ENCODE measurements around the gene SGCA. TPM values are rescaled to one million over a fixed set of nuclear protein-coding genes. Genes with fewer than 3 reads are reported as not detected.

Gene SGCA
- total and polyA plus RNA-seq, 2 experiments from 2014 or later, result 0.19 TPM; not detected in 1

- peaks cover 27% of the 10 kb centered on the region for H3K4me1 Mint-ChIP-seq
- Histone ChIP-seq H3K27me3 (ENCODE audit: insufficient read depth) (peaks cover 22% of the 10 kb centered on the region), H4K20me1 (replicated peaks; ENCODE audit: insufficient read depth) (no peaks in the 10 kb centered on the region), H3K79me2 (replicated peaks; ENCODE audit: insufficient read depth) (no peaks in the 10 kb centered on the region), H3K36me3 (ENCODE audit: insufficient read depth) (no peaks in the 10 kb centered on the region), H3K4me3 (peak overlapping the region; percentile 63), H3K9me2 (ENCODE audit: insufficient read depth) (no peaks in the 10 kb centered on the region), H2AFZ (peak overlapping the region; percentile 96), H3F3A (replicated peaks; ENCODE audit: low read depth) (0 out of 2 replicates have a peak, but pooled peaks cover 2% of the 10 kb centered on the region), H3K27ac (ENCODE audit: low read depth) (no peak overlapping the region), H3K4me2 (peak overlapping the region; percentile 83), H3K4me1 (ENCODE audit: insufficient read depth) (peaks cover 9% of the 10 kb centered on the region; the same call in 1 of the 2 replicates)
- H3K36me3 Mint-ChIP-seq (ENCODE audit: low read depth), result peaks cover 14% of the 10 kb centered on the region; the same call in 2 of the 3 replicates
- peak; percentile 77 for ATAC-seq
- peak; percentile 95 for DNase-seq (ENCODE audit: low spot score)
- H3K9me3 Mint-ChIP-seq, result no peaks in the 10 kb centered on the region
- no peak overlapping the region for H3K27ac Mint-ChIP-seq
- H3K27me3 Mint-ChIP-seq (ENCODE audit: insufficient read depth, low read depth, poor library complexity), result peaks cover 41% of the 10 kb centered on the region
- peak overlapping the region; percentile 87 for H3K4me3 Mint-ChIP-seq
- TF ChIP-seq ZNF331 (CRISPR knock-in tag; IDR thresholded peaks at IDR 0.05; ENCODE audit: low read depth) (no peak), EZH2phosphoT487 (IDR thresholded peaks at IDR 0.05; ENCODE audit: unreplicated experiment) (no peak)
- TF ChIP-seq, protein P1, sequence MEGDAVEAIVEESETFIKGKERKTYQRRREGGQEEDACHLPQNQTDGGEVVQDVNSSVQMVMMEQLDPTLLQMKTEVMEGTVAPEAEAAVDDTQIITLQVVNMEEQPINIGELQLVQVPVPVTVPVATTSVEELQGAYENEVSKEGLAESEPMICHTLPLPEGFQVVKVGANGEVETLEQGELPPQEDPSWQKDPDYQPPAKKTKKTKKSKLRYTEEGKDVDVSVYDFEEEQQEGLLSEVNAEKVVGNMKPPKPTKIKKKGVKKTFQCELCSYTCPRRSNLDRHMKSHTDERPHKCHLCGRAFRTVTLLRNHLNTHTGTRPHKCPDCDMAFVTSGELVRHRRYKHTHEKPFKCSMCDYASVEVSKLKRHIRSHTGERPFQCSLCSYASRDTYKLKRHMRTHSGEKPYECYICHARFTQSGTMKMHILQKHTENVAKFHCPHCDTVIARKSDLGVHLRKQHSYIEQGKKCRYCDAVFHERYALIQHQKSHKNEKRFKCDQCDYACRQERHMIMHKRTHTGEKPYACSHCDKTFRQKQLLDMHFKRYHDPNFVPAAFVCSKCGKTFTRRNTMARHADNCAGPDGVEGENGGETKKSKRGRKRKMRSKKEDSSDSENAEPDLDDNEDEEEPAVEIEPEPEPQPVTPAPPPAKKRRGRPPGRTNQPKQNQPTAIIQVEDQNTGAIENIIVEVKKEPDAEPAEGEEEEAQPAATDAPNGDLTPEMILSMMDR (conservative IDR thresholded peaks at IDR 0.05; ENCODE audit: low read depth in 2 of 2), result peak; percentile 63 to 100
Measured at GRCh38 chr17:50200457-50201275, 34.9 kb downstream of the SGCA start.

DNA sequence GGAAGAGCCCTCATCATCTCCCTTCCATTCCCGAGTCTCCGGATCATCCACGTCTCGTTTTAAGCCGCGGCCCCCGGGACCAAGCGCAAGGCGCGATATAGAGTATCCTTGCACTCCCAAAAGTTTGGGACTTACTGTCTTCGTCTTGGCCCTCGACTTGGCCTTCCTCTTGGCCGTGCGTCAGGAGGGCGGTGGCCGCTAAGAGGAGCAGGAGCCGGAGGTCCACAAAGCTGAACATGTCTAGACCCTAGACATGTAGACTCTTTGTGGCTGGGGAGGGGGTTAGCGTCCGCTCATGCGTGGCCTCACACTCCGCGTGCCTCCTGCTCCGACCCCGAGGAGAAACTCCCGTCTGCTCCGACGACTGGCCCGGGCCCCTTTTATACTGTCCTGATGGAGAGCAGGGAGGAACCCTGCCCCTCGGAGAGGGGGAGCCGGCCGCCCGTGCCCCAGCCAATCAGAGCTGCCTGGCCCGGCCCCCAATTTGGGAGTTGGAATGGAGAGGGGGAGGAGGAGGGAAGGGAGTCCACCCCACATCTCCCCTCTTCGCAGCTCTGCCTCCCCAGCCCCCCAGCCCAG lies 35.6 kb downstream of the SGCA start, which contains the start of gene COL1A1:
COL1A1 (minus strand) TSS at position 356 of the 579 bp plus-strand sequence; CDS start at position 238, 118 bp downstream.
- H3K27me3 ChIP-seq (ENCODE audit: insufficient read depth), result peaks cover 26% of the 10 kb centered on the region
- H3K79me2 ChIP-seq (replicated peaks; ENCODE audit: insufficient read depth), result no peaks in the 10 kb centered on the region

GRCh38 chr17:50203086-50203485 lies 37.3 kb downstream of the SGCA start:
- no peaks in the 10 kb centered on the region for H3K36me3 ChIP-seq (ENCODE audit: insufficient read depth)
- H3K27me3 ChIP-seq (ENCODE audit: insufficient read depth), result peaks cover 26% of the 10 kb centered on the region
- Mint-ChIP-seq H3K9me3 (no peaks in the 10 kb centered on the region), H3K36me3 (ENCODE audit: low read depth) (no peaks in the 10 kb centered on the region; the same call in 2 of the 3 replicates), H3K4me1 (peaks cover 45% of the 10 kb centered on the region), H3K4me3 (no peak overlapping the region), H3K27ac (no peak overlapping the region), H3K27me3 (ENCODE audit: insufficient read depth, low read depth, poor library complexity) (peaks cover 46% of the 10 kb centered on the region)
- TF ChIP-seq NANOG (IDR thresholded peaks at IDR 0.05; ENCODE audit: borderline replicate concordance) (no peak), CREB1 (CRISPR knock-in tag; IDR thresholded peaks at IDR 0.05; ENCODE audit: low read depth) (no peak), EZH2phosphoT487 (IDR thresholded peaks at IDR 0.05; ENCODE audit: unreplicated experiment) (no peak), ZNF331 (CRISPR knock-in tag; IDR thresholded peaks at IDR 0.05; ENCODE audit: low read depth) (no peak)
- TF ChIP-seq, protein P2, sequence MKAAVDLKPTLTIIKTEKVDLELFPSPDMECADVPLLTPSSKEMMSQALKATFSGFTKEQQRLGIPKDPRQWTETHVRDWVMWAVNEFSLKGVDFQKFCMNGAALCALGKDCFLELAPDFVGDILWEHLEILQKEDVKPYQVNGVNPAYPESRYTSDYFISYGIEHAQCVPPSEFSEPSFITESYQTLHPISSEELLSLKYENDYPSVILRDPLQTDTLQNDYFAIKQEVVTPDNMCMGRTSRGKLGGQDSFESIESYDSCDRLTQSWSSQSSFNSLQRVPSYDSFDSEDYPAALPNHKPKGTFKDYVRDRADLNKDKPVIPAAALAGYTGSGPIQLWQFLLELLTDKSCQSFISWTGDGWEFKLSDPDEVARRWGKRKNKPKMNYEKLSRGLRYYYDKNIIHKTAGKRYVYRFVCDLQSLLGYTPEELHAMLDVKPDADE (IDR thresholded peaks at IDR 0.05), result no peak
- H3K79me2 ChIP-seq (replicated peaks; ENCODE audit: insufficient read depth), result no peaks in the 10 kb centered on the region
- H3F3A ChIP-seq (replicated peaks; ENCODE audit: low read depth), result 0 out of 2 replicates have a peak, but pooled peaks cover 2% of the 10 kb centered on the region
- H2AFZ ChIP-seq, result no peak overlapping the region
- no peak for DNase-seq (ENCODE audit: low spot score)
- H4K20me1 ChIP-seq (replicated peaks; ENCODE audit: insufficient read depth), result no peaks in the 10 kb centered on the region
- H3K4me1 ChIP-seq (ENCODE audit: insufficient read depth), result peaks cover 25% of the 10 kb centered on the region
- no peak overlapping the region for H3K4me2 ChIP-seq
- no peak for ATAC-seq
- H3K9me2 ChIP-seq (ENCODE audit: insufficient read depth), result no peaks in the 10 kb centered on the region
- H3K27ac ChIP-seq (ENCODE audit: low read depth), result no peak overlapping the region
- no peak overlapping the region for H3K4me3 ChIP-seq

More for the DNA sequence above, 35.6 kb downstream of the SGCA start, which contains the start of gene COL1A1:
- Histone ChIP-seq H3K36me3 (ENCODE audit: insufficient read depth) (no peaks in the 10 kb centered on the region), H3K9me2 (ENCODE audit: insufficient read depth) (no peaks in the 10 kb centered on the region), H4K20me1 (replicated peaks; ENCODE audit: insufficient read depth) (no peaks in the 10 kb centered on the region), H3F3A (replicated peaks; ENCODE audit: low read depth) (0 out of 2 replicates have a peak, but pooled peaks cover 2% of the 10 kb centered on the region), H2AFZ (peak within 1 kb of the TSS; percentile 96), H3K27ac (ENCODE audit: low read depth) (no peak within 1 kb of the TSS), H3K4me2 (peak within 1 kb of the TSS; percentile 83), H3K4me1 (ENCODE audit: insufficient read depth) (peaks cover 14% of the 10 kb centered on the region; the same call in 1 of the 2 replicates), H3K4me3 (peak within 1 kb of the TSS; percentile 63)
- H3K4me3 Mint-ChIP-seq, result peak within 1 kb of the TSS; percentile 87
- no peak within 1 kb of the TSS for H3K27ac Mint-ChIP-seq
- peaks cover 41% of the 10 kb centered on the region for H3K27me3 Mint-ChIP-seq (ENCODE audit: insufficient read depth, low read depth, poor library complexity)
- DNase-seq (ENCODE audit: low spot score) (peak; percentile 59), ATAC-seq (peak; percentile 16)
- peak; percentile 81 for TF ChIP-seq POLR2AphosphoS5 (IDR thresholded peaks at IDR 0.05; ENCODE audit: low read depth)
- no peak for TF ChIP-seq ZNF331 (CRISPR knock-in tag; IDR thresholded peaks at IDR 0.05; ENCODE audit: low read depth)
- peak; percentile 36 for TF ChIP-seq EZH2 (IDR thresholded peaks at IDR 0.05; ENCODE audit: low read depth, unreplicated experiment)
- peaks cover 29% of the 10 kb centered on the region for H3K4me1 Mint-ChIP-seq
- H3K36me3 Mint-ChIP-seq (ENCODE audit: low read depth), result peaks cover 11% of the 10 kb centered on the region; the same call in 2 of the 3 replicates
- no peaks in the 10 kb centered on the region for H3K9me3 Mint-ChIP-seq

All from GM23338 (cell line).